ENCODE results near the gene KRT75.

Gene KRT75

GRCh38 chr12:52387859-52388258 is 46.3 kb downstream of the KRT75 start:
- Histone ChIP-seq H3K9me3 (ENCODE audit: insufficient read depth, low read depth, low read length) (no peaks in the 10 kb centered on the region), H3K4me3 (ENCODE audit: low read length, poor library complexity, severe bottlenecking) (no peak overlapping the region), H3K4me1 (ENCODE audit: insufficient read depth, low read length, poor library complexity, severe bottlenecking) (peaks cover under 1% of the 10 kb centered on the region), H3K79me2 (ENCODE audit: insufficient read depth, low read length) (no peaks in the 10 kb centered on the region), H3K9me2 (replicated peaks; ENCODE audit: low read depth, low read length) (no peaks in the 10 kb centered on the region), H4K20me1 (ENCODE audit: insufficient read depth, low read length, poor library complexity, severe bottlenecking) (no peaks in the 10 kb centered on the region), H2AFZ (ENCODE audit: low read length) (no peak overlapping the region), H3K9ac (ENCODE audit: low read depth, low read length, poor library complexity, severe bottlenecking) (no peak overlapping the region), H3K27me3 (ENCODE audit: insufficient read depth, low read length, poor library complexity, severe bottlenecking) (no peaks in the 10 kb centered on the region), H3K4me2 (ENCODE audit: low read depth, low read length, poor library complexity, severe bottlenecking) (no peak overlapping the region), H3K36me3 (ENCODE audit: insufficient read depth, low read length) (no peaks in the 10 kb centered on the region), H3F3A (ENCODE audit: low read depth) (no peaks in the 10 kb centered on the region)
- TF ChIP-seq EZH2phosphoT487 (IDR thresholded peaks at IDR 0.05; ENCODE audit: borderline replicate concordance): no peak
- TF ChIP-seq, protein P1, sequence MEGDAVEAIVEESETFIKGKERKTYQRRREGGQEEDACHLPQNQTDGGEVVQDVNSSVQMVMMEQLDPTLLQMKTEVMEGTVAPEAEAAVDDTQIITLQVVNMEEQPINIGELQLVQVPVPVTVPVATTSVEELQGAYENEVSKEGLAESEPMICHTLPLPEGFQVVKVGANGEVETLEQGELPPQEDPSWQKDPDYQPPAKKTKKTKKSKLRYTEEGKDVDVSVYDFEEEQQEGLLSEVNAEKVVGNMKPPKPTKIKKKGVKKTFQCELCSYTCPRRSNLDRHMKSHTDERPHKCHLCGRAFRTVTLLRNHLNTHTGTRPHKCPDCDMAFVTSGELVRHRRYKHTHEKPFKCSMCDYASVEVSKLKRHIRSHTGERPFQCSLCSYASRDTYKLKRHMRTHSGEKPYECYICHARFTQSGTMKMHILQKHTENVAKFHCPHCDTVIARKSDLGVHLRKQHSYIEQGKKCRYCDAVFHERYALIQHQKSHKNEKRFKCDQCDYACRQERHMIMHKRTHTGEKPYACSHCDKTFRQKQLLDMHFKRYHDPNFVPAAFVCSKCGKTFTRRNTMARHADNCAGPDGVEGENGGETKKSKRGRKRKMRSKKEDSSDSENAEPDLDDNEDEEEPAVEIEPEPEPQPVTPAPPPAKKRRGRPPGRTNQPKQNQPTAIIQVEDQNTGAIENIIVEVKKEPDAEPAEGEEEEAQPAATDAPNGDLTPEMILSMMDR (conservative IDR thresholded peaks at IDR 0.05; ENCODE audit: low read length): no peak

- Histone ChIP-seq H3K36me3 (ENCODE audit: insufficient read depth, low read length) (no peaks in the 10 kb centered on the region), H3K9ac (ENCODE audit: low read depth, low read length, poor library complexity, severe bottlenecking) (no peak within 1 kb of the TSS), H3K4me1 (ENCODE audit: insufficient read depth, low read length, poor library complexity, severe bottlenecking) (peaks cover 6% of the 10 kb centered on the region), H3K4me2 (ENCODE audit: low read depth, low read length, poor library complexity, severe bottlenecking) (no peak within 1 kb of the TSS), H3K27me3 (ENCODE audit: insufficient read depth, low read length, poor library complexity, severe bottlenecking) (no peaks in the 10 kb centered on the region), H2AFZ (ENCODE audit: low read length) (no peak within 1 kb of the TSS), H3K4me3 (ENCODE audit: low read length, poor library complexity, severe bottlenecking) (no peak within 1 kb of the TSS), H3K9me3 (ENCODE audit: insufficient read depth, low read depth, low read length) (no peaks in the 10 kb centered on the region), H3K79me2 (ENCODE audit: insufficient read depth, low read length) (no peaks in the 10 kb centered on the region), H4K20me1 (ENCODE audit: insufficient read depth, low read length, poor library complexity, severe bottlenecking) (no peaks in the 10 kb centered on the region), H3F3A (ENCODE audit: low read depth) (no peaks in the 10 kb centered on the region), H3K9me2 (replicated peaks; ENCODE audit: low read depth, low read length) (no peaks in the 10 kb centered on the region)
- TF ChIP-seq, protein P1 (conservative IDR thresholded peaks at IDR 0.05; ENCODE audit: low read length): no peak
Measured at GRCh38 chr12:52385226-52385702, 48.9 kb downstream of the KRT75 start, which contains the start of gene KRT84. TSS of gene KRT84 (minus strand) at chr12:52385652. CDS start at chr12:52385585, 67 bp downstream.

- H3K4me2 ChIP-seq (ENCODE audit: low read depth, low read length, poor library complexity, severe bottlenecking): no peak overlapping the region
- H3K36me3 ChIP-seq (ENCODE audit: insufficient read depth, low read length): no peaks in the 10 kb centered on the region
- H3K9ac ChIP-seq (ENCODE audit: low read depth, low read length, poor library complexity, severe bottlenecking): no peak overlapping the region
- H4K20me1 ChIP-seq (ENCODE audit: insufficient read depth, low read length, poor library complexity, severe bottlenecking): no peaks in the 10 kb centered on the region
- H3K4me3 ChIP-seq (ENCODE audit: low read length, poor library complexity, severe bottlenecking): no peak overlapping the region
- H3F3A ChIP-seq (ENCODE audit: low read depth): no peaks in the 10 kb centered on the region
- H3K9me2 ChIP-seq (replicated peaks; ENCODE audit: low read depth, low read length): no peaks in the 10 kb centered on the region
- TF ChIP-seq, protein P1 (conservative IDR thresholded peaks at IDR 0.05; ENCODE audit: low read length): no peak
- no peak for TF ChIP-seq EZH2phosphoT487 (IDR thresholded peaks at IDR 0.05; ENCODE audit: borderline replicate concordance)
- H3K27me3 ChIP-seq (ENCODE audit: insufficient read depth, low read length, poor library complexity, severe bottlenecking): no peaks in the 10 kb centered on the region
- no peak overlapping the region for H2AFZ ChIP-seq (ENCODE audit: low read length)
- no peaks in the 10 kb centered on the region for H3K79me2 ChIP-seq (ENCODE audit: insufficient read depth, low read length)
- H3K4me1 ChIP-seq (ENCODE audit: insufficient read depth, low read length, poor library complexity, severe bottlenecking): peaks cover 6% of the 10 kb centered on the region
- H3K9me3 ChIP-seq (ENCODE audit: insufficient read depth, low read depth, low read length): no peaks in the 10 kb centered on the region
Measured at GRCh38 chr12:52383331-52383730, 50.8 kb downstream of the KRT75 start.
